ENCODE results near the gene CCNJ. TPM values are rescaled to one million over a fixed set of nuclear protein-coding genes. Genes with fewer than 3 reads are reported as not detected.
A peak's percentile ranks its signal among the peaks of the same experiment; 100 is the strongest.
"Not testable (repeated sequence)": the region's sequence is repeated elsewhere in the genome, so short reads cannot be mapped to it uniquely, and the experiment has no call there.

CCNJ gene, protein sequence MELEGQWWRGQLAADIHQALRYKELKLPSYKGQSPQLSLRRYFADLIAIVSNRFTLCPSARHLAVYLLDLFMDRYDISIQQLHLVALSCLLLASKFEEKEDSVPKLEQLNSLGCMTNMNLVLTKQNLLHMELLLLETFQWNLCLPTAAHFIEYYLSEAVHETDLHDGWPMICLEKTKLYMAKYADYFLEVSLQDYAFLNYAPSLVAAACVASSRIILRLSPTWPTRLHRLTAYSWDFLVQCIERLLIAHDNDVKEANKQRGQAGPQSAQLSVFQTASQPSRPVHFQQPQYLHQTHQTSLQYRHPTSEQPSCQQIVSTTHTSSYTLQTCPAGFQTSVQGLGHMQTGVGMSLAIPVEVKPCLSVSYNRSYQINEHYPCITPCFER
- polyA plus RNA-seq: 13.6 TPM
- long read RNA-seq, donor 1, partial matches to known transcripts: 0 of 2 reads
- long read RNA-seq, donor 1, other reads (novel, unspliced or antisense): 0 of 2 reads
- long read RNA-seq, donor 2, partial matches to known transcripts: 0 of 1 reads
- long read RNA-seq, donor 2, other reads (novel, unspliced or antisense): 0 of 1 reads
- long read RNA-seq, donor 3: 0 reads
- long read RNA-seq, donor 4: 0 reads
- long read RNA-seq, donor 5, partial matches to known transcripts: 0 of 2 reads
- long read RNA-seq, donor 5, other reads (novel, unspliced or antisense): 0 of 2 reads
- long read RNA-seq, donor 6, partial matches to known transcripts: 0 of 3 reads
- long read RNA-seq, donor 6, other reads (novel, unspliced or antisense): 0 of 3 reads
- long read RNA-seq, donor 7, partial matches to known transcripts: 0 of 1 reads
- long read RNA-seq, donor 7, other reads (novel, unspliced or antisense): 0 of 1 reads
- long read RNA-seq, donor 8, partial matches to known transcripts: 0 of 3 reads
- long read RNA-seq, donor 8, other reads (novel, unspliced or antisense): 0 of 3 reads
- long read RNA-seq, donor 9, full-length matches to known transcripts: 4 of 4 reads
- long read RNA-seq, donor 9, partial matches to known transcripts: 0 of 4 reads
- long read RNA-seq, donor 9, other reads (novel, unspliced or antisense): 0 of 4 reads
- long read RNA-seq, donor 10, partial matches to known transcripts: 0 of 3 reads
- long read RNA-seq, donor 10, other reads (novel, unspliced or antisense): 0 of 3 reads
- long read RNA-seq, donor 11, partial matches to known transcripts: 9 of 11 reads
- long read RNA-seq, donor 11, other reads (novel, unspliced or antisense): 0 of 11 reads

DNA sequence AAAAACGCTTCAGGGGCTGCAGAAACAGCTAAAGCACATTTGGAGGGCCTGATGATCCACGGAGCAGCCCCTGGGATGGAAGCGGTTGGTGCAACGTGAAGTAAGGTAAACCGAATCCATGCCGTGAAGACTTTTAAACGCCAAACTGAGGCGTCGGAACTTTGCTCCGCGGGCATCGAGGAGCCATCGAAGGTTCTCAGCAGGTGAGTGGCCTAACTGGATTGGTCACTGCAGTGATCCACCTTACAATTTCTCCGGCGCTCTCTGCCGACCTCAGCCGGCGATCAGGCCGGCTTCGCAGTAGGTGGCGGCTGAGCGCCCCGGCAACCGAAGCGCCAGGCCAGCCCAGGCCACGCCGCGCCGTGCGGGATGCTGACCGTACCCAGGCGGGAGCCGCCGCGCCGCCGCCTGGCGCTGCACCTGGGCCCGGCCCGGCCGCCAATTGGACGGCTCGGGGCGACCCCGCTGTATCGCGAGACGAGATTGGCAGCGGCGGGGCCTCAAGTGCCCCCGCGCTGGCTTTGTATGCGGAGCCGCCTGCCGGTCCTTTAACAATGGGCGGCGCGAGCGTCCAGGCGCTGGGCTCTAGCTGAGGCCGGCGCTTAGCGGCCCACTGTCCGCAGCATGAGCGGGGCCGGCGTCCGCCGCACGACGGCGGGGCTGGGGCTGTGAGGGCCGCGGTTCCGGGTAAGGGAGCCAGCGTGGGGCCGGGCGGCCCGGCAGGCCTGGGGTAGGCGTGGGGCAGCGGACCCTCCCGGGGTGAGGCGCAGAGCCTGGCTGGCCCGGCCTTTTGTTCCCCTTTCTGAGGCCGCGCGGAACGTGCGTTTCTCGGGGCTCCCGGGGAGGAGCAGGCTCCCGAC lies at the start of gene CCNJ:
Gene CCNJ (plus strand): TSS at position 551 of the 860 bp plus-strand sequence. CDS start 811 bp downstream, outside the sequence.
- peak; percentile 87 to 96 for DNase-seq
- no peaks in the 10 kb centered on the region for H3K9me3 ChIP-seq (ENCODE audit: control insufficient read depth, low read depth, low read length)
- peaks cover 7% of the 10 kb centered on the region for H3K4me1 ChIP-seq (ENCODE audit: control insufficient read depth, insufficient read depth, low read length)
- H3K4me3 ChIP-seq (ENCODE audit: low read length): peak within 1 kb of the TSS; percentile 86
- H3K36me3 ChIP-seq (ENCODE audit: control insufficient read depth, insufficient read depth, low read length): no peaks in the 10 kb centered on the region
- H3K27me3 ChIP-seq (ENCODE audit: control insufficient read depth, insufficient read depth, low read length): no peaks in the 10 kb centered on the region
- peak within 1 kb of the TSS; percentile 88 for H3K27ac ChIP-seq (ENCODE audit: low read length)
- no CpG with 5 or more reads among the region's 92 CpGs for WGBS (ENCODE audit: insufficient coverage, low lambda C conversion rate)

DNA sequence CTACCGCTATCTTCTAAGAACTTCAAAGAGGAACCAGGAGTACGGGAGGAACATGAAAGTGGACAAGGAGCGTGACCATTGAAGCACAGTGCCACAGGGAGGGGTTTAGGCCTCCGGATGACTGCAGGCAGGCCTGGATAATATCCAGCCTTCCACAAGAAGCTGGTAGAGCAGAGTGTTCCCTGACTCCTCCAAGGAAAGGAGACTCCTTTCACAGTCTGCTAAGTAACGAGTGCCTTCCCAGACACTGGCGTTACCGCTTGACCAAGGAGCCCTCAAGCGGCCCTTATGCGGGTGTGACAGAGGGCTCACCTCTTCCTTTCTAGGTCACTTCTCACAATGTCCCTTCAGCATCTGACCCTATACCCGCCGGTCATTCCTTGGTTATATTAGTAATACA lies 49.0 kb upstream of the CCNJ start:
- not testable (repeated sequence) for H3K4me1 ChIP-seq (ENCODE audit: control insufficient read depth, insufficient read depth, low read length); H3K27me3 ChIP-seq (ENCODE audit: control insufficient read depth, insufficient read depth, low read length); H3K9me3 ChIP-seq (ENCODE audit: control insufficient read depth, low read depth, low read length); H3K4me3 ChIP-seq (ENCODE audit: low read length); H3K36me3 ChIP-seq (ENCODE audit: control insufficient read depth, insufficient read depth, low read length); H3K27ac ChIP-seq (ENCODE audit: low read length); DNase-seq
- WGBS (ENCODE audit: insufficient coverage, low lambda C conversion rate): 80% methylated on average over 1 of the region's 11 CpGs

DNA sequence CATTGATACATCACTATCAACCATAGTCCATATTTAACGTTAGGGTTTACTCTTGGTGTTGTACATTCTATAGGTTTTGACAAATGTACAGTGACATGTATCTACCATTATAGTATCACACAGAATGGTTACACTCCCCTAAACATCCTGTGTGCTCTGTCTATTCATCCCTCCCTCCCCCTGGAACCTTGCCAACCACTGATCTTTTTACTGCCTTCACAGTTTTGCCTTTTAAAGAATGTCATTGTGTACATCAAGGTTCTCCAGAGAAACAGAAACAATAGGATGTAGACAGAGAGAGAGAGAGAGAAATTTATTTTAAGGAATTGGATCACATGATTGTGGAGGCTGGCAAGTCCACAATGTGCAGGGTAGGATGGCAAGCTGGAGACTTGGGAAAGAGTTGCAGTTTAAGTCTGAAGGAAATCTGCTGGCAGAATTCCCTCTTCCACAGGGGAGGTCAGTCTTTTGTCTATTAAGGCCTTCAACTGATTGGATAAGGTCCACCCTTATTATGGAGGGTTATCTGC lies 45.1 kb upstream of the CCNJ start:
- H3K27ac ChIP-seq (ENCODE audit: low read length): no peak overlapping the region
- no peaks in the 10 kb centered on the region for H3K36me3 ChIP-seq (ENCODE audit: control insufficient read depth, insufficient read depth, low read length)
- no peaks in the 10 kb centered on the region for H3K27me3 ChIP-seq (ENCODE audit: control insufficient read depth, insufficient read depth, low read length)
- no CpG with 5 or more reads among the region's 1 CpG for WGBS (ENCODE audit: insufficient coverage, low lambda C conversion rate)
- H3K9me3 ChIP-seq (ENCODE audit: control insufficient read depth, low read depth, low read length): no peaks in the 10 kb centered on the region
- DNase-seq: no peak
- H3K4me3 ChIP-seq (ENCODE audit: low read length): no peak overlapping the region
- H3K4me1 ChIP-seq (ENCODE audit: control insufficient read depth, insufficient read depth, low read length): no peaks in the 10 kb centered on the region

DNA sequence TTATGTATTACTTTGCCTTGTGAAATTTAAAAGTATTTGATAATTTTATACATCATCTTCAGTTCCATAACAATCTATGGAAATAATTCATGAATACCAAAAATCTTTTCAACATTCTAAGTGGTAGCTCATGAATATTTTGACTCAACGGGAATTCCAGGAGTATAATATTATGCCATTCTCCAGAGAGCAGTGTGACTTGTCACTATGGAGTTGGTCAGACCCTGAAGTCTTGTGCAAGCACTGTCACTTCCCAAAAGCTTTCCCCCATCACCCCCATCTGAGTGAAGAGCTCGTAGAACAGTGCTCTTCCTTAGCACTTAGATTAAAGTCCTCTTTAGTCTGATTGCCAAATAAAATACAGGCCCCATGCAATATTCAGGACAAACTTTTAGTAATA lies 29.4 kb upstream of the CCNJ start:
- DNase-seq: no peak
- no peaks in the 10 kb centered on the region for H3K9me3 ChIP-seq (ENCODE audit: control insufficient read depth, low read depth, low read length)
- H3K4me3 ChIP-seq (ENCODE audit: low read length): no peak overlapping the region
- H3K36me3 ChIP-seq (ENCODE audit: control insufficient read depth, insufficient read depth, low read length): no peaks in the 10 kb centered on the region
- H3K4me1 ChIP-seq (ENCODE audit: control insufficient read depth, insufficient read depth, low read length): no peaks in the 10 kb centered on the region
- no peaks in the 10 kb centered on the region for H3K27me3 ChIP-seq (ENCODE audit: control insufficient read depth, insufficient read depth, low read length)
- no peak overlapping the region for H3K27ac ChIP-seq (ENCODE audit: low read length)
- whole genome bisulfite sequencing (ENCODE audit: insufficient coverage, low lambda C conversion rate): 88% methylated on average over 1 of the region's 2 CpGs

DNA sequence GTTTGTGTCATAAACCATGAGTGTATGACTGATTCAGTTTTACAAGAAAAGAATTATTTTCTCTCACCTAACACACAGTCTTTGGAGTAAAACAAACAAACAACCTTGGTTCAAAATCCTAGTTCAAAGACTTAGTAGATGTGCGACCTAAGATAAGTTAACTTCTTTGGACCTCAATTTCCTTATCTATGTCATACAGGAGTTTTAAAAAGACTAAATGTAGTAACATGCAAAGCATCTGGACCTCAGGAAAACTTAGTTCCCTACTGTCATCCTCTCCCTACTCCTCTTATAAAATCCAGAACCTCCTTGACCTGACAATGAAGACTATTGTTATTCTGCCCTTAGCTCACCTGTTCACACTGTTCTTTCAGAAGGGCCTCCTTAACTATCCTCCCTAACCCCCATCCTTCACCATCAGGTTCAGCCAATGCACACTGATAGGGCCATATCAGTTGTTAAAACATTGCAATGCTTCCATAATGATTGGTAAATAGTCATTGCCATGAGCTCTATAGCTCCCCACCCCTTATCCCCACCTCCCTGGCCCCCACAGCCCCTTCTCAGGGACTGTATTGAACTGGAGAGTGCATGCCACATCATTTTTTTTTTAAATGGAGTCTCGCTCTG lies 28.8 kb upstream of the CCNJ start:
- WGBS (ENCODE audit: insufficient coverage, low lambda C conversion rate): no CpG with 5 or more reads among the region's 2 CpGs
- Histone ChIP-seq H3K9me3 (ENCODE audit: control insufficient read depth, low read depth, low read length) (no peaks in the 10 kb centered on the region), H3K27me3 (ENCODE audit: control insufficient read depth, insufficient read depth, low read length) (no peaks in the 10 kb centered on the region)

DNA sequence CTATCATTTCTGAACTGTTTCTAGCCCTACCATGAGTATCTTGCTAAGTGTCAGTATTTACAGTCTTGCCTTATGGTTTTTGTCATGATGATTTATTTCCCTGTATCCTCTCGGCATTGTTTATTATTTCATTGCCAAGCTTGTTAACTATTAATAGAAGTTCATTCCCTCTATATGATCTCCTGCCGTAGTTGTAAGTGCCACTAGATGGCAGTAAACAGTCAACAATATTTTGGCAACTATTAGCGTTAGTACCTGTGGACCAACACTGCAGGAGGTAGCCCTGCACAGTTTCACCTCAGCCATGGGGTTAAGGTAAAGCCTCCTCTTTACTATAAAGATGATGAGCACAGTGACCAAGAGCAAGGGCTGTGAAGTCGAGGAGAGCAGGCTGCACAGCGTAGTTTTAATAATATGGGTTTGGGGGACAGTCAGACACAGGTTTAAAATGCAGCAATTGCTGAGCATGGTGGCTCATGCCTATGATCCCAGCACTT lies 26.1 kb upstream of the CCNJ start:
- peak; percentile 57 to 77 for DNase-seq
- no peak overlapping the region for H3K4me3 ChIP-seq (ENCODE audit: low read length)
- no peaks in the 10 kb centered on the region for H3K36me3 ChIP-seq (ENCODE audit: control insufficient read depth, insufficient read depth, low read length)
- no peak overlapping the region for H3K27ac ChIP-seq (ENCODE audit: low read length)
- H3K27me3 ChIP-seq (ENCODE audit: control insufficient read depth, insufficient read depth, low read length): no peaks in the 10 kb centered on the region
- no CpG with 5 or more reads among the region's 5 CpGs for WGBS (ENCODE audit: insufficient coverage, low lambda C conversion rate)
- no peaks in the 10 kb centered on the region for H3K9me3 ChIP-seq (ENCODE audit: control insufficient read depth, low read depth, low read length)
- H3K4me1 ChIP-seq (ENCODE audit: control insufficient read depth, insufficient read depth, low read length): no peaks in the 10 kb centered on the region

More for the DNA sequence above, 28.8 kb upstream of the CCNJ start:
- H3K4me3 ChIP-seq (ENCODE audit: low read length): no peak overlapping the region
- H3K36me3 ChIP-seq (ENCODE audit: control insufficient read depth, insufficient read depth, low read length): no peaks in the 10 kb centered on the region
- no peaks in the 10 kb centered on the region for H3K4me1 ChIP-seq (ENCODE audit: control insufficient read depth, insufficient read depth, low read length)
- no peak overlapping the region for H3K27ac ChIP-seq (ENCODE audit: low read length)
- DNase-seq: no peak

DNA sequence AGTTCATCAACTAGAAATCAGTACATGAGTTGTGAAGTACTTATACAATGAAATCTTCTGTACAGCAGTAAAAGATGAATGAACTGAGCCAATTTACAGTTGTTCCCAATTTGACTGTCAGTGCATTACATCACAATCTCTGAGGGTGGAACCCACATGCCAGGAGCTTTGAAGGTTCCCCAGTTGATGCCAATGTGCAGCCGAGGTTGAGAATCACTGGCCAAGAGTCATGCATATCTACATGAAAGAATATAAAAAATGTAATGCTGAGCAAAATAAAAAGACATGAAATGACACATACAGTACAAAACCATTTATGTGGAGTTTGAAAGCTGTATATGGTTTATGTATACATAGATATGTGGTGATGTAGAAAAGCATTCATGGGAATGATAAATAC lies 22.1 kb upstream of the CCNJ start:
- no peak overlapping the region for H3K4me3 ChIP-seq (ENCODE audit: low read length)
- H3K4me1 ChIP-seq (ENCODE audit: control insufficient read depth, insufficient read depth, low read length): no peaks in the 10 kb centered on the region
- no peaks in the 10 kb centered on the region for H3K9me3 ChIP-seq (ENCODE audit: control insufficient read depth, low read depth, low read length)
- no peaks in the 10 kb centered on the region for H3K27me3 ChIP-seq (ENCODE audit: control insufficient read depth, insufficient read depth, low read length)
- H3K36me3 ChIP-seq (ENCODE audit: control insufficient read depth, insufficient read depth, low read length): no peaks in the 10 kb centered on the region
- H3K27ac ChIP-seq (ENCODE audit: low read length): no peak overlapping the region
- no peak for DNase-seq
- WGBS (ENCODE audit: insufficient coverage, low lambda C conversion rate): no CpG with 5 or more reads among the region's 1 CpG

DNA sequence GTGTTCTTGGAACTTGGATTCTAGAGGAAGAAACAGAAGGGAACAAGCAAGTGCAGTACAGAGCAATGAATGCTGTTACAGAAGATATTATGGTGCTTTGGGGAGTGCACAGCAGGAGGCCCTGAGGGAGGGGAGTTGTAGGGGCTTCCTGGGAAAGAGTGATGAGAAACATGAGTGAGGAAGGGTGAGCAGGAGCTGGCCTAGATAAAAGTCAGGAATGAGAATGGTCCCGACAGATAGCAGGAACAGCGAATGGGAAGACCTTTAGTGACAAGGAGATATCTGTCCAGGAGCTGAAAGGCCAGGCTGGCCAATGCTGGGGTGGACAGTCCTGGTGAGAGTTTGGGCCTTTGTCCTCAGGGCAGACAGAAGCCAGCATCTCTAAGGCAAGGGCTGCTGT lies 20.6 kb upstream of the CCNJ start:
- no peak for DNase-seq
- no peak overlapping the region for H3K27ac ChIP-seq (ENCODE audit: low read length)

DNA sequence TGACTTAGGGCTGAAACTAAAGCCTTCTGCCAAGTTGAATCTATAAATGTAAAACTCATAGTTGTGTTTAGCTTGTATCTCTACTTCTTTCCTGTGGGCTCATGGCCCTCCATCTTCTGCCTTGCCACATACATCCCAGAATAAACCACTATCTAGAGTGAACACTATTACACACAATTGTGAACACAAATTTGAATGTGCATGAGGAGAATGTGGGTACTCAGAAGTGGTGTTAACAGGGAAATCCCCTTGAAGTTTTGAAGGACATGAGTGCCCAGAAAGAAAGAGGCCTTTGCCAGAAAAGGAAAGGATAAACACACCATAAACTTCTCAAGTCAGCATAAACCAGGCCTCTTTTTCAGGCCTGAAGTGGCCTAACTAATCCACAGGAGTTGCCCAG lies 20.2 kb upstream of the CCNJ start:
- Histone ChIP-seq H3K27ac (ENCODE audit: low read length) (no peak overlapping the region), H3K4me3 (ENCODE audit: low read length) (no peak overlapping the region), H3K27me3 (ENCODE audit: control insufficient read depth, insufficient read depth, low read length) (no peaks in the 10 kb centered on the region), H3K4me1 (ENCODE audit: control insufficient read depth, insufficient read depth, low read length) (no peaks in the 10 kb centered on the region), H3K36me3 (ENCODE audit: control insufficient read depth, insufficient read depth, low read length) (no peaks in the 10 kb centered on the region), H3K9me3 (ENCODE audit: control insufficient read depth, low read depth, low read length) (no peaks in the 10 kb centered on the region)
- no peak for DNase-seq

More for the DNA sequence above, 20.6 kb upstream of the CCNJ start:
- no CpG with 5 or more reads among the region's 2 CpGs for WGBS (ENCODE audit: insufficient coverage, low lambda C conversion rate)
- no peaks in the 10 kb centered on the region for H3K27me3 ChIP-seq (ENCODE audit: control insufficient read depth, insufficient read depth, low read length)
- H3K4me1 ChIP-seq (ENCODE audit: control insufficient read depth, insufficient read depth, low read length): no peaks in the 10 kb centered on the region
- H3K9me3 ChIP-seq (ENCODE audit: control insufficient read depth, low read depth, low read length): no peaks in the 10 kb centered on the region
- no peak overlapping the region for H3K4me3 ChIP-seq (ENCODE audit: low read length)
- no peaks in the 10 kb centered on the region for H3K36me3 ChIP-seq (ENCODE audit: control insufficient read depth, insufficient read depth, low read length)
